ENCODE measurements around the gene CXCL11. TPM values are rescaled to one million over a fixed set of nuclear protein-coding genes. Genes with fewer than 3 reads are reported as not detected.
"Not testable (repeated sequence)": the region's sequence is repeated elsewhere in the genome, so short reads cannot be mapped to it uniquely, and the experiment has no call there.

The CXCL11 gene
- total RNA-seq, 1 experiment from 2014 or later: 0.36 TPM

GRCh38 chr4:76042241-76042998, 6.5 kb upstream of the CXCL11 start:
- DNase-seq (ENCODE audit: low read depth): not testable (repeated sequence)

- DNase-seq (ENCODE audit: low read depth): no peak
Measured at GRCh38 chr4:76036855-76037254, 985 bp upstream of the CXCL11 start.

GRCh38 chr4:76035141-76035540, 729 bp downstream of the CXCL11 start:
- DNase-seq (ENCODE audit: low read depth): no peak

- no peak for DNase-seq (ENCODE audit: low read depth)
Measured at GRCh38 chr4:76029300-76029699, 6.6 kb downstream of the CXCL11 start.

- peak; percentile 17 for DNase-seq (ENCODE audit: low read depth)
Measured at GRCh38 chr4:76028350-76028765, 7.5 kb downstream of the CXCL11 start.

GRCh38 chr4:76024065-76024464, 11.8 kb downstream of the CXCL11 start:
- no peak for DNase-seq (ENCODE audit: low read depth)

GRCh38 chr4:76023389-76023788, 12.5 kb downstream of the CXCL11 start, which contains the start of gene CXCL10:
CXCL10 (minus strand) TSS chr4:76023497; CDS start chr4:76023431, 66 bp downstream.
- DNase-seq (ENCODE audit: low read depth): peak; percentile 29

- DNase-seq (ENCODE audit: low read depth): no peak
Measured at GRCh38 chr4:76022677-76023076, 13.2 kb downstream of the CXCL11 start.

GRCh38 chr4:76022031-76022430, 13.8 kb downstream of the CXCL11 start:
- DNase-seq (ENCODE audit: low read depth): no peak

- DNase-seq (ENCODE audit: low read depth): no peak
Measured at GRCh38 chr4:76017056-76017686, 18.7 kb downstream of the CXCL11 start.

GRCh38 chr4:76016393-76016792, 19.5 kb downstream of the CXCL11 start:
- DNase-seq (ENCODE audit: low read depth): no peak

- no peak for DNase-seq (ENCODE audit: low read depth)
Measured at GRCh38 chr4:76013540-76013939, 22.3 kb downstream of the CXCL11 start.

- DNase-seq (ENCODE audit: low read depth): no peak
Measured at GRCh38 chr4:76012388-76012801, 23.5 kb downstream of the CXCL11 start.

- DNase-seq (ENCODE audit: low read depth): peak; percentile 66
Measured at GRCh38 chr4:76011700-76012387, 24.0 kb downstream of the CXCL11 start.

- no peak for DNase-seq (ENCODE audit: low read depth)
Measured at GRCh38 chr4:76011018-76011670, 24.7 kb downstream of the CXCL11 start.

GRCh38 chr4:76010576-76010975, 25.3 kb downstream of the CXCL11 start:
- DNase-seq (ENCODE audit: low read depth): no peak

GRCh38 chr4:76009311-76009710, 26.6 kb downstream of the CXCL11 start:
- no peak for DNase-seq (ENCODE audit: low read depth)

- no peak for DNase-seq (ENCODE audit: low read depth)
Measured at GRCh38 chr4:76007089-76007862, 28.6 kb downstream of the CXCL11 start, which contains the start of gene CXCL9. CXCL9 (minus strand) TSS chr4:76007509; CDS start chr4:76007449, 60 bp downstream.

- no peak for DNase-seq (ENCODE audit: low read depth)
Measured at GRCh38 chr4:76003620-76004019, 32.2 kb downstream of the CXCL11 start.

- DNase-seq (ENCODE audit: low read depth): no peak
Measured at GRCh38 chr4:76003035-76003434, 32.8 kb downstream of the CXCL11 start.

- no peak for DNase-seq (ENCODE audit: low read depth)
Measured at GRCh38 chr4:76002176-76002575, 33.7 kb downstream of the CXCL11 start.

Data from RPMI7951 (cell line).